GM23338 (cell line): ENCODE measurements around the gene CERS5. TPM values are rescaled to one million over a fixed set of nuclear protein-coding genes. Genes with fewer than 3 reads are reported as not detected.

Experiments
- ATAC-seq: fragments of 200-7000 bp; cut with Tn5 transposase; 3 replicates; pipeline ENCODE4 v1.9.1; 2020
- DNase-seq: peaks from one replicate; pipeline ENCODE4 v3.0.0-alpha.2; 2015; ENCODE audit warnings: low spot score
- H2AFZ ChIP-seq: fragments of 200-600 bp; sonication (generic); 2 replicates; pipeline ENCODE4 v1.8.0; 2016; ENCODE audit warnings: antibody characterized with exemption, mild to moderate bottlenecking, moderate library complexity
- H3F3A ChIP-seq: fragments of 200-600 bp; sonication (generic); replicated peaks from 2 replicates; pipeline ENCODE4 v1.8.0; 2017; ENCODE audit warnings: antibody characterized with exemption, mixed run types, low read depth
- H3K27ac ChIP-seq: fragments of 200-600 bp; sonication (generic); 2 replicates; pipeline ENCODE4 v1.6.1; 2016; ENCODE audit warnings: low read depth
- H3K27me3 ChIP-seq: fragments of 200-600 bp; sonication (generic); 2 replicates; pipeline ENCODE4 v1.8.0; 2016; ENCODE audit warnings: mild to moderate bottlenecking, mixed run types, moderate library complexity; ENCODE audit not compliant: insufficient read depth
- H3K36me3 ChIP-seq: fragments of 200-600 bp; sonication (generic); 2 replicates; pipeline ENCODE4 v1.8.0; 2016; ENCODE audit warnings: mild to moderate bottlenecking; ENCODE audit not compliant: insufficient read depth
- H3K4me1 ChIP-seq: fragments of 200-600 bp; sonication (generic); 2 replicates; pipeline ENCODE4 v1.8.0; 2016; ENCODE audit warnings: mild to moderate bottlenecking, moderate library complexity; ENCODE audit not compliant: insufficient read depth
- H3K4me2 ChIP-seq: fragments of 200-600 bp; sonication (generic); 2 replicates; pipeline ENCODE4 v1.7.1; 2017; ENCODE audit warnings: mixed run types
- H3K4me3 ChIP-seq: fragments of 200-600 bp; sonication (generic); 2 replicates; pipeline ENCODE4 v1.6.1; 2016; ENCODE audit warnings: mixed run types
- H3K79me2 ChIP-seq: fragments of 200-600 bp; sonication (generic); replicated peaks from 2 replicates; pipeline ENCODE4 v1.8.0; 2017; ENCODE audit warnings: mild to moderate bottlenecking; ENCODE audit not compliant: insufficient read depth
- H3K9me2 ChIP-seq: fragments of 200-600 bp; sonication (generic); 2 replicates; pipeline ENCODE4 v1.8.0; 2017; ENCODE audit not compliant: insufficient read depth
- H4K20me1 ChIP-seq: fragments of 200-600 bp; sonication (generic); replicated peaks from 2 replicates; pipeline ENCODE4 v1.8.0; 2017; ENCODE audit warnings: mild to moderate bottlenecking; ENCODE audit not compliant: insufficient read depth
- H3K27ac Mint-ChIP-seq: 2 replicates; pipeline ENCODE4 v1.8.0; 2020; ENCODE audit warnings: inconsistent platforms, mild to moderate bottlenecking, moderate library complexity, mixed read lengths
- H3K27me3 Mint-ChIP-seq: 3 replicates; pipeline ENCODE4 v1.8.0; 2022; ENCODE audit warnings: low read depth, mild to moderate bottlenecking, moderate library complexity, mixed read lengths, inconsistent platforms; ENCODE audit not compliant: insufficient read depth, poor library complexity
- H3K36me3 Mint-ChIP-seq: 3 replicates; pipeline ENCODE4 v1.8.0; 2021; ENCODE audit warnings: low read depth, mild to moderate bottlenecking, inconsistent platforms, moderate library complexity, mixed read lengths
- H3K4me1 Mint-ChIP-seq: 3 replicates; pipeline ENCODE4 v1.8.0; 2020; ENCODE audit warnings: mild to moderate bottlenecking, inconsistent platforms, mixed read lengths
- H3K4me3 Mint-ChIP-seq: 3 replicates; pipeline ENCODE4 v1.8.0; 2021; ENCODE audit warnings: moderate library complexity, mild to moderate bottlenecking, inconsistent platforms, mixed read lengths
- H3K9me3 Mint-ChIP-seq: 3 replicates; pipeline ENCODE4 v1.8.0; 2020; ENCODE audit warnings: moderate library complexity, mild to moderate bottlenecking, inconsistent platforms, mixed read lengths
- CREB1 ChIP-seq: fragments of 250-450 bp; sonication (Bioruptor Pico); IDR thresholded peaks from 2 replicates; pipeline ENCODE4 v1.5.0; 2020; ENCODE audit warnings: low read depth, mild to moderate bottlenecking, moderate library complexity
- EZH2 ChIP-seq: fragments of 200-600 bp; sonication (generic); IDR thresholded peaks from one replicate; pipeline ENCODE4 v1.8.0; 2017; ENCODE audit warnings: antibody characterized with exemption, mild to moderate bottlenecking, low read depth; ENCODE audit not compliant: unreplicated experiment
- EZH2phosphoT487 ChIP-seq: fragments of 200-600 bp; sonication (generic); IDR thresholded peaks from one replicate; pipeline ENCODE4 v1.8.1; 2018; ENCODE audit warnings: antibody characterized with exemption; ENCODE audit not compliant: unreplicated experiment
- JUNB ChIP-seq: IDR thresholded peaks from one replicate; pipeline ENCODE4 v1.6.1; 2016; ENCODE audit warnings: antibody characterized with exemption; ENCODE audit not compliant: unreplicated experiment
- NANOG ChIP-seq: IDR thresholded peaks from 2 replicates; pipeline ENCODE4 v1.6.1; 2016; ENCODE audit warnings: antibody characterized with exemption, borderline replicate concordance
- POLR2AphosphoS5 ChIP-seq: IDR thresholded peaks from 2 replicates; pipeline ENCODE4 v1.6.1; 2016; ENCODE audit warnings: antibody characterized with exemption, low read depth
- STAT1 ChIP-seq: IDR thresholded peaks from one replicate; pipeline ENCODE4 v1.6.1; 2016; ENCODE audit warnings: antibody characterized with exemption; ENCODE audit not compliant: unreplicated experiment
- ZNF114 ChIP-seq: fragments of 250-450 bp; sonication (Bioruptor Pico); IDR thresholded peaks from 2 replicates; pipeline ENCODE4 v1.5.0; 2020; ENCODE audit warnings: mild to moderate bottlenecking, moderate library complexity
- ZNF331 ChIP-seq: fragments of 250-450 bp; sonication (Bioruptor Pico); IDR thresholded peaks from 2 replicates; pipeline ENCODE4 v1.5.0; 2020; ENCODE audit warnings: low read depth, mild to moderate bottlenecking, moderate library complexity
- polyA plus RNA-seq: library from polyadenylated mRNA; unstranded; fragments of >200 nt; fragmentation: Nextera tagmentation; extraction: Ambion mirVana; gene quantifications from 2 replicates; pipeline ENCODE4 v1.2.1, GENCODE V29; 2016
- total RNA-seq: library from RNA; depleted of rRNA; stranded (reverse); fragments of >200 nt; shearing (Covaris generic); gene quantifications from 2 replicates; pipeline ENCODE4 v1.2.3, GENCODE V29; 2014
- TF ChIP-seq, protein P1 (sequence below): IDR thresholded peaks from one replicate; pipeline ENCODE4 v1.6.1; 2018; ENCODE audit warnings: antibody characterized with exemption; ENCODE audit not compliant: unreplicated experiment
- TF ChIP-seq, protein P2 (sequence below): fragments of 250-450 bp; sonication (Bioruptor Pico); IDR thresholded peaks from 2 replicates; pipeline ENCODE4 v1.5.0; 2020; ENCODE audit warnings: mild to moderate bottlenecking, moderate library complexity
- TF ChIP-seq, protein P3 (sequence below): IDR thresholded peaks from 2 replicates; pipeline ENCODE4 v1.6.1; 2016; ENCODE audit warnings: antibody characterized with exemption
- TF ChIP-seq, protein P4 (sequence below), 2 experiments: fragments of 200-600 bp in 1 of 2; sonication (generic) in 1 of 2; conservative IDR thresholded peaks; 2 replicates each; pipeline versions ENCODE4 v1.5.1 to v1.6.1; 2016 to 2017; ENCODE audit warnings: antibody characterized with exemption in 2 of 2, low read depth in 2 of 2, mild to moderate bottlenecking in 2 of 2, moderate library complexity in 1 of 2

CERS5 gene
- total and polyA plus RNA-seq, 2 experiments from 2014 or later: 42.7 to 56.5 TPM

DNA sequence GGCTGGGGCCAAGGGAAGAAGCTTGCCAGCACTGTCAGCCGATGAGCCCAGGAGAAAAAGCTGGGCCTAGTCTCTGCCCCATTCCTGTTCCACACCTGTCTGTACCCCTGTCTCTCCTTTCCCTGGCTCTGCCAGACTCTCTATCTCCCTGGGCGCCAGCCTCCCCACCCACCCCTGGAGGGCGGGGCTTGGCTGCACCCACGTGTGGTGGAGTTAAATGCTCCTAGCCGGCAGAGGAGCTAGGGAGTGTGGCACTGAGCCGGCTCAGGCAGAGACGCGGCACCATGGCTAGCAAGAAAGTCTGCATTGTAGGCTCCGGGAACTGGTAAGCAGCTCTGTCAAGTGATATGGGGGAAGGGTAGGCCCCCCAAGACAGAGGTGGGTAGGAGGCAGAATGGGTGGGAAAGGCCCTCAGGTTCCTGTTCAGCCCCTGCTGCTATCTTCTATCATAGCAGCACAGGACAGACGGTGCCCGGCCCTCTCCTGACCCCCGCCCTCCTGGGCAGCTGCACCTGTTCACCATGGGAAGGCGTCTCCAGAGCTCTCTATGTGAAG is 63.3 kb downstream of the CERS5 start, which contains the start of gene GPD1:
TSS of gene GPD1 (plus strand) at position 242 of the 555 bp plus-strand sequence. CDS start at position 285, 43 bp downstream.
- peaks cover 8% of the 10 kb centered on the region; the same call in 1 of the 2 replicates for H3F3A ChIP-seq
- Mint-ChIP-seq H3K4me1 (peaks cover 39% of the 10 kb centered on the region), H3K36me3 (peaks cover 26% of the 10 kb centered on the region), H3K4me3 (no peak within 1 kb of the TSS), H3K9me3 (no peaks in the 10 kb centered on the region), H3K27ac (peak within 1 kb of the TSS; percentile 80), H3K27me3 (peaks cover 7% of the 10 kb centered on the region)
- peaks cover 12% of the 10 kb centered on the region; the same call in 1 of the 2 replicates for H3K4me1 ChIP-seq
- no peaks in the 10 kb centered on the region for H3K9me2 ChIP-seq
- H3K36me3 ChIP-seq: 0 out of 2 replicates have a peak, but pooled peaks cover 3% of the 10 kb centered on the region
- no peaks in the 10 kb centered on the region; the same call in 1 of the 2 replicates for H4K20me1 ChIP-seq
- H3K79me2 ChIP-seq: no peaks in the 10 kb centered on the region
- peak; percentile 83 for ATAC-seq
- no peak within 1 kb of the TSS for H3K4me3 ChIP-seq
- no peak within 1 kb of the TSS for H3K27ac ChIP-seq
- H3K4me2 ChIP-seq: peak within 1 kb of the TSS; percentile 55; the same call in 1 of the 2 replicates
- peak; percentile 73 for DNase-seq
- H2AFZ ChIP-seq: 0 out of 2 replicates have a peak within 1 kb of the TSS, but pooled peaks have one; percentile 43
- TF ChIP-seq CREB1 (CRISPR knock-in tag) (no peak), NANOG (no peak), STAT1 (no peak), POLR2AphosphoS5 (no peak), EZH2phosphoT487 (no peak), JUNB (no peak), ZNF331 (CRISPR knock-in tag) (no peak), EZH2 (no peak), ZNF114 (CRISPR knock-in tag) (no peak)
- TF ChIP-seq, protein P1, sequence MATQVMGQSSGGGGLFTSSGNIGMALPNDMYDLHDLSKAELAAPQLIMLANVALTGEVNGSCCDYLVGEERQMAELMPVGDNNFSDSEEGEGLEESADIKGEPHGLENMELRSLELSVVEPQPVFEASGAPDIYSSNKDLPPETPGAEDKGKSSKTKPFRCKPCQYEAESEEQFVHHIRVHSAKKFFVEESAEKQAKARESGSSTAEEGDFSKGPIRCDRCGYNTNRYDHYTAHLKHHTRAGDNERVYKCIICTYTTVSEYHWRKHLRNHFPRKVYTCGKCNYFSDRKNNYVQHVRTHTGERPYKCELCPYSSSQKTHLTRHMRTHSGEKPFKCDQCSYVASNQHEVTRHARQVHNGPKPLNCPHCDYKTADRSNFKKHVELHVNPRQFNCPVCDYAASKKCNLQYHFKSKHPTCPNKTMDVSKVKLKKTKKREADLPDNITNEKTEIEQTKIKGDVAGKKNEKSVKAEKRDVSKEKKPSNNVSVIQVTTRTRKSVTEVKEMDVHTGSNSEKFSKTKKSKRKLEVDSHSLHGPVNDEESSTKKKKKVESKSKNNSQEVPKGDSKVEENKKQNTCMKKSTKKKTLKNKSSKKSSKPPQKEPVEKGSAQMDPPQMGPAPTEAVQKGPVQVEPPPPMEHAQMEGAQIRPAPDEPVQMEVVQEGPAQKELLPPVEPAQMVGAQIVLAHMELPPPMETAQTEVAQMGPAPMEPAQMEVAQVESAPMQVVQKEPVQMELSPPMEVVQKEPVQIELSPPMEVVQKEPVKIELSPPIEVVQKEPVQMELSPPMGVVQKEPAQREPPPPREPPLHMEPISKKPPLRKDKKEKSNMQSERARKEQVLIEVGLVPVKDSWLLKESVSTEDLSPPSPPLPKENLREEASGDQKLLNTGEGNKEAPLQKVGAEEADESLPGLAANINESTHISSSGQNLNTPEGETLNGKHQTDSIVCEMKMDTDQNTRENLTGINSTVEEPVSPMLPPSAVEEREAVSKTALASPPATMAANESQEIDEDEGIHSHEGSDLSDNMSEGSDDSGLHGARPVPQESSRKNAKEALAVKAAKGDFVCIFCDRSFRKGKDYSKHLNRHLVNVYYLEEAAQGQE: no peak
- TF ChIP-seq, protein P2, sequence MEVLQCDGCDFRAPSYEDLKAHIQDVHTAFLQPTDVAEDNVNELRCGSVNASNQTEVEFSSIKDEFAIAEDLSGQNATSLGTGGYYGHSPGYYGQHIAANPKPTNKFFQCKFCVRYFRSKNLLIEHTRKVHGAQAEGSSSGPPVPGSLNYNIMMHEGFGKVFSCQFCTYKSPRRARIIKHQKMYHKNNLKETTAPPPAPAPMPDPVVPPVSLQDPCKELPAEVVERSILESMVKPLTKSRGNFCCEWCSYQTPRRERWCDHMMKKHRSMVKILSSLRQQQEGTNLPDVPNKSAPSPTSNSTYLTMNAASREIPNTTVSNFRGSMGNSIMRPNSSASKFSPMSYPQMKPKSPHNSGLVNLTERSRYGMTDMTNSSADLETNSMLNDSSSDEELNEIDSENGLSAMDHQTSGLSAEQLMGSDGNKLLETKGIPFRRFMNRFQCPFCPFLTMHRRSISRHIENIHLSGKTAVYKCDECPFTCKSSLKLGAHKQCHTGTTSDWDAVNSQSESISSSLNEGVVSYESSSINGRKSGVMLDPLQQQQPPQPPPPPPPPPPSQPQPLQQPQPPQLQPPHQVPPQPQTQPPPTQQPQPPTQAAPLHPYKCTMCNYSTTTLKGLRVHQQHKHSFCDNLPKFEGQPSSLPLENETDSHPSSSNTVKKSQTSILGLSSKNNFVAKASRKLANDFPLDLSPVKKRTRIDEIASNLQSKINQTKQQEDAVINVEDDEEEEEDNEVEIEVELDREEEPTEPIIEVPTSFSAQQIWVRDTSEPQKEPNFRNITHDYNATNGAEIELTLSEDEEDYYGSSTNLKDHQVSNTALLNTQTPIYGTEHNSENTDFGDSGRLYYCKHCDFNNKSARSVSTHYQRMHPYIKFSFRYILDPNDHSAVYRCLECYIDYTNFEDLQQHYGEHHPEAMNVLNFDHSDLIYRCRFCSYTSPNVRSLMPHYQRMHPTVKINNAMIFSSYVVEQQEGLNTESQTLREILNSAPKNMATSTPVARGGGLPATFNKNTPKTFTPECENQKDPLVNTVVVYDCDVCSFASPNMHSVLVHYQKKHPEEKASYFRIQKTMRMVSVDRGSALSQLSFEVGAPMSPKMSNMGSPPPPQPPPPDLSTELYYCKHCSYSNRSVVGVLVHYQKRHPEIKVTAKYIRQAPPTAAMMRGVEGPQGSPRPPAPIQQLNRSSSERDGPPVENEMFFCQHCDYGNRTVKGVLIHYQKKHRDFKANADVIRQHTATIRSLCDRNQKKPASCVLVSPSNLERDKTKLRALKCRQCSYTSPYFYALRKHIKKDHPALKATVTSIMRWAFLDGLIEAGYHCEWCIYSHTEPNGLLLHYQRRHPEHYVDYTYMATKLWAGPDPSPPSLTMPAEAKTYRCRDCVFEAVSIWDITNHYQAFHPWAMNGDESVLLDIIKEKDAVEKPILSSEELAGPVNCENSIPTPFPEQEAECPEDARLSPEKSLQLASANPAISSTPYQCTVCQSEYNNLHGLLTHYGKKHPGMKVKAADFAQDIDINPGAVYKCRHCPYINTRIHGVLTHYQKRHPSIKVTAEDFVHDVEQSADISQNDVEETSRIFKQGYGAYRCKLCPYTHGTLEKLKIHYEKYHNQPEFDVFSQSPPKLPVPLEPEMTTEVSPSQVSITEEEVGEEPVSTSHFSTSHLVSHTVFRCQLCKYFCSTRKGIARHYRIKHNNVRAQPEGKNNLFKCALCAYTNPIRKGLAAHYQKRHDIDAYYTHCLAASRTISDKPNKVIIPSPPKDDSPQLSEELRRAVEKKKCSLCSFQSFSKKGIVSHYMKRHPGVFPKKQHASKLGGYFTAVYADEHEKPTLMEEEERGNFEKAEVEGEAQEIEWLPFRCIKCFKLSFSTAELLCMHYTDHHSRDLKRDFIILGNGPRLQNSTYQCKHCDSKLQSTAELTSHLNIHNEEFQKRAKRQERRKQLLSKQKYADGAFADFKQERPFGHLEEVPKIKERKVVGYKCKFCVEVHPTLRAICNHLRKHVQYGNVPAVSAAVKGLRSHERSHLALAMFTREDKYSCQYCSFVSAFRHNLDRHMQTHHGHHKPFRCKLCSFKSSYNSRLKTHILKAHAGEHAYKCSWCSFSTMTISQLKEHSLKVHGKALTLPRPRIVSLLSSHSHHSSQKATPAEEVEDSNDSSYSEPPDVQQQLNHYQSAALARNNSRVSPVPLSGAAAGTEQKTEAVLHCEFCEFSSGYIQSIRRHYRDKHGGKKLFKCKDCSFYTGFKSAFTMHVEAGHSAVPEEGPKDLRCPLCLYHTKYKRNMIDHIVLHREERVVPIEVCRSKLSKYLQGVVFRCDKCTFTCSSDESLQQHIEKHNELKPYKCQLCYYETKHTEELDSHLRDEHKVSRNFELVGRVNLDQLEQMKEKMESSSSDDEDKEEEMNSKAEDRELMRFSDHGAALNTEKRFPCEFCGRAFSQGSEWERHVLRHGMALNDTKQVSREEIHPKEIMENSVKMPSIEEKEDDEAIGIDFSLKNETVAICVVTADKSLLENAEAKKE: no peak
- TF ChIP-seq, protein P3, sequence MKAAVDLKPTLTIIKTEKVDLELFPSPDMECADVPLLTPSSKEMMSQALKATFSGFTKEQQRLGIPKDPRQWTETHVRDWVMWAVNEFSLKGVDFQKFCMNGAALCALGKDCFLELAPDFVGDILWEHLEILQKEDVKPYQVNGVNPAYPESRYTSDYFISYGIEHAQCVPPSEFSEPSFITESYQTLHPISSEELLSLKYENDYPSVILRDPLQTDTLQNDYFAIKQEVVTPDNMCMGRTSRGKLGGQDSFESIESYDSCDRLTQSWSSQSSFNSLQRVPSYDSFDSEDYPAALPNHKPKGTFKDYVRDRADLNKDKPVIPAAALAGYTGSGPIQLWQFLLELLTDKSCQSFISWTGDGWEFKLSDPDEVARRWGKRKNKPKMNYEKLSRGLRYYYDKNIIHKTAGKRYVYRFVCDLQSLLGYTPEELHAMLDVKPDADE: no peak
- TF ChIP-seq, protein P4, sequence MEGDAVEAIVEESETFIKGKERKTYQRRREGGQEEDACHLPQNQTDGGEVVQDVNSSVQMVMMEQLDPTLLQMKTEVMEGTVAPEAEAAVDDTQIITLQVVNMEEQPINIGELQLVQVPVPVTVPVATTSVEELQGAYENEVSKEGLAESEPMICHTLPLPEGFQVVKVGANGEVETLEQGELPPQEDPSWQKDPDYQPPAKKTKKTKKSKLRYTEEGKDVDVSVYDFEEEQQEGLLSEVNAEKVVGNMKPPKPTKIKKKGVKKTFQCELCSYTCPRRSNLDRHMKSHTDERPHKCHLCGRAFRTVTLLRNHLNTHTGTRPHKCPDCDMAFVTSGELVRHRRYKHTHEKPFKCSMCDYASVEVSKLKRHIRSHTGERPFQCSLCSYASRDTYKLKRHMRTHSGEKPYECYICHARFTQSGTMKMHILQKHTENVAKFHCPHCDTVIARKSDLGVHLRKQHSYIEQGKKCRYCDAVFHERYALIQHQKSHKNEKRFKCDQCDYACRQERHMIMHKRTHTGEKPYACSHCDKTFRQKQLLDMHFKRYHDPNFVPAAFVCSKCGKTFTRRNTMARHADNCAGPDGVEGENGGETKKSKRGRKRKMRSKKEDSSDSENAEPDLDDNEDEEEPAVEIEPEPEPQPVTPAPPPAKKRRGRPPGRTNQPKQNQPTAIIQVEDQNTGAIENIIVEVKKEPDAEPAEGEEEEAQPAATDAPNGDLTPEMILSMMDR (conservative IDR thresholded peaks at IDR 0.05; ENCODE audit: low read depth in 2 of 2): no peak
- no peaks in the 10 kb centered on the region for H3K27me3 ChIP-seq
